GM18870 (cell line): ENCODE results near the gene VIPAS39.
"Not testable (repeated sequence)": the region's sequence is repeated elsewhere in the genome, so short reads cannot be mapped to it uniquely, and the experiment has no call there.

Source experiments
- ATAC-seq: cut with Tn5 transposase; IDR thresholded peaks from one replicate; pipeline ENCODE4 v1.9.1; 2021; ENCODE audit warnings: moderate library complexity; ENCODE audit not compliant: unreplicated experiment

Gene VIPAS39

GRCh38 chr14:77470224-77470870 lies 12.9 kb upstream of the VIPAS39 start:
- ATAC-seq = no peak

- no peak for ATAC-seq
Measured at GRCh38 chr14:77469539-77469938, 12.1 kb upstream of the VIPAS39 start.

GRCh38 chr14:77469067-77469505 lies 11.7 kb upstream of the VIPAS39 start:
- no peak for ATAC-seq

- no peak for ATAC-seq
Measured at GRCh38 chr14:77467801-77468200, 10.4 kb upstream of the VIPAS39 start.

- ATAC-seq = no peak
Measured at GRCh38 chr14:77459072-77459723, 1.8 kb upstream of the VIPAS39 start.

- ATAC-seq = peak; percentile 5
Measured at GRCh38 chr14:77458249-77458950, 999 bp upstream of the VIPAS39 start.

GRCh38 chr14:77457115-77457521 lies 283 bp downstream of the VIPAS39 start:
- ATAC-seq = peak; percentile 5

- ATAC-seq = no peak
Measured at GRCh38 chr14:77455966-77456640, 1.3 kb downstream of the VIPAS39 start.

- ATAC-seq = no peak
Measured at GRCh38 chr14:77442196-77442595, 15.2 kb downstream of the VIPAS39 start.

GRCh38 chr14:77439861-77440260 lies 17.5 kb downstream of the VIPAS39 start:
- no peak for ATAC-seq

- ATAC-seq = no peak
Measured at GRCh38 chr14:77438596-77438995, 18.8 kb downstream of the VIPAS39 start.

- no peak for ATAC-seq
Measured at GRCh38 chr14:77436042-77436441, 21.4 kb downstream of the VIPAS39 start.

- ATAC-seq = no peak
Measured at GRCh38 chr14:77426396-77426795, 31.0 kb downstream of the VIPAS39 start.

GRCh38 chr14:77424862-77425261 lies 32.5 kb downstream of the VIPAS39 start:
- ATAC-seq = no peak

- no peak for ATAC-seq
Measured at GRCh38 chr14:77423423-77423822, 34.0 kb downstream of the VIPAS39 start, which contains the start of gene NOXRED1. Gene NOXRED1, minus strand, starts transcription at chr14:77423523. Its CDS starts 634 bp downstream, at chr14:77422889.

- ATAC-seq = no peak
Measured at GRCh38 chr14:77421201-77421600, 36.2 kb downstream of the VIPAS39 start.

GRCh38 chr14:77416836-77417235 lies 40.6 kb downstream of the VIPAS39 start:
- ATAC-seq = no peak

GRCh38 chr14:77416098-77416497 lies 41.3 kb downstream of the VIPAS39 start:
- ATAC-seq = not testable (repeated sequence)

- ATAC-seq = not testable (repeated sequence)
Measured at GRCh38 chr14:77415403-77416030, 41.9 kb downstream of the VIPAS39 start.

GRCh38 chr14:77409131-77409533 lies 48.3 kb downstream of the VIPAS39 start:
- ATAC-seq = no peak

- no peak for ATAC-seq
Measured at GRCh38 chr14:77407158-77407557, 50.2 kb downstream of the VIPAS39 start.
